Uterus (tissue), 4 donors: Measurements from ENCODE around the gene STEAP2. TPM values are rescaled to one million over a fixed set of nuclear protein-coding genes. Genes with fewer than 3 reads are reported as not detected.

Experiments used
- DNase-seq, 2 donors: peaks; one replicate each; pipeline ENCODE4 v3.0.0-alpha.2; 2019 to 2020
- H3K27ac ChIP-seq, 2 donors: fragments of 200-600 bp; sonication (generic); 1 replicate in 1 of 2; 2 replicates in 1 of 2; pipeline ENCODE4 v1.5.1; 2016 to 2018
- H3K27me3 ChIP-seq, 2 donors: fragments of 200-600 bp; sonication (generic); one replicate each; pipeline ENCODE4 v1.5.1; 2018 to 2019; ENCODE audit warnings: control low read depth in 1 of 2
- H3K36me3 ChIP-seq, 2 donors: fragments of 200-600 bp; sonication (generic); one replicate each; pipeline ENCODE4 v1.5.1; 2019; ENCODE audit warnings: control low read depth in 1 of 2
- H3K4me1 ChIP-seq, 2 donors: fragments of 200-600 bp; sonication (generic); one replicate each; pipeline ENCODE4 v1.5.1; 2018 to 2019; ENCODE audit warnings: control low read depth in 1 of 2
- H3K4me3 ChIP-seq, 2 donors: fragments of 200-600 bp; sonication (generic); 1 replicate in 1 of 2; 2 replicates in 1 of 2; pipeline ENCODE4 v1.5.1; 2018 to 2019; ENCODE audit warnings: mild to moderate bottlenecking in 1 of 2
- H3K9me3 ChIP-seq, 2 donors: fragments of 200-600 bp; sonication (generic); one replicate each; pipeline ENCODE4 v1.5.1; 2019; ENCODE audit warnings: control low read depth in 1 of 2
- CTCF ChIP-seq, 4 experiments: fragments of 200-600 bp in 2 of 4; fragments of 450-650 bp in 2 of 4; sonication (generic) in 2 of 4; IDR thresholded peaks; one replicate each; pipeline ENCODE4 v1.5.1; 2016 to 2019; ENCODE audit warnings: antibody characterized with exemption in 4 of 4, mild to moderate bottlenecking in 2 of 4, moderate library complexity in 1 of 4
- POLR2A ChIP-seq, 2 donors: fragments of 450-650 bp; IDR thresholded peaks; one replicate each; pipeline ENCODE4 v1.6.1; 2016; ENCODE audit warnings: antibody characterized with exemption in 2 of 2, mild to moderate bottlenecking in 1 of 2, moderate library complexity in 1 of 2
- intact Hi-C: fragments of 100-400 bp; cut with DNase I; formaldehyde crosslinking; loops from one replicate; pipeline ENCODE4 v1.15.1; 2023; ENCODE audit warnings: low total_unique reads
- total RNA-seq, 4 donors: library from RNA; depleted of rRNA in 3 of 4; stranded (reverse); fragments of >200 nt in 3 of 4; gene quantifications; one replicate each; pipeline versions ENCODE4 v1.1.0 to v1.2.4, GENCODE V29; 2014 to 2023
- donor health status: DM: yes; HTN: yes; CAD: no.

Gene STEAP2
- total RNA-seq, 4 donors from 2014 or later: 18.0 to 48.2 (median 31.2) TPM

DNA sequence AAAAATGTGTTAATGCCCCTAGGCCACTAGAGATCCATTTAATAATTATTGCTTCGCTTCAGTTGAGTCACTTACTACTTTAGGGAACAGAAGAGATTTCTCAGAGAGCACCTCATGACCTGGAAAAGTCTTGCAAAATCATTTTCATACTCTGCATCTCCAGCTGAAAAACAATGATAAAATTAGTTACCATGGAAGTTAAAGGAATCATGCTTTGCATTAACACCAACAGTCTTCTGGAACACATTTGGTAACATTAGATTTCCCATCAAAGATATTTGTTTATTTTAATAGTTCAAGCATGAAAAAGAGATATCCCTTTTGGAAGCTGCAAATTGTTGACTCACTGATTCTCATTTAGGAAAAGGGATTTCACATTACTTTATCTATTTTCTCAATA lies 1.8 kb upstream of the STEAP2 start:
- Histone ChIP-seq H3K36me3 (no peaks in the 10 kb centered on the region), H3K27me3 (no peaks in the 10 kb centered on the region), H3K27ac (no peak overlapping the region), H3K4me1 (no peaks in the 10 kb centered on the region), H3K9me3 (no peaks in the 10 kb centered on the region), H3K4me3 (no peak overlapping the region)
- DNase-seq: no peak
- TF ChIP-seq POLR2A (IDR thresholded peaks at IDR 0.05): no peak
- TF ChIP-seq CTCF (IDR thresholded peaks at IDR 0.05): no peak
- intact Hi-C loops: no loop called here

- Histone ChIP-seq H3K27ac (peak overlapping the region; percentile 77 to 94), H3K4me3 (peak overlapping the region in 1 of 2 donors; percentile 92), H3K9me3 (no peaks in the 10 kb centered on the region), H3K36me3 (no peaks in the 10 kb centered on the region), H3K4me1 (no peaks in the 10 kb centered on the region), H3K27me3 (no peaks in the 10 kb centered on the region)
- no peak for DNase-seq
- TF ChIP-seq POLR2A (IDR thresholded peaks at IDR 0.05): no peak
- no peak for TF ChIP-seq CTCF (IDR thresholded peaks at IDR 0.05)
- intact Hi-C loops: no loop called here
Observed at GRCh38 chr7:90210475-90210874, 1.1 kb upstream of the STEAP2 start.

- peak; percentile 20 for DNase-seq
- intact Hi-C loops: no loop called here
- H3K27ac ChIP-seq: peak overlapping the region; percentile 77 to 94
- no peaks in the 10 kb centered on the region for H3K4me1 ChIP-seq
- no peaks in the 10 kb centered on the region for H3K9me3 ChIP-seq
- H3K4me3 ChIP-seq: peak overlapping the region; percentile 36 to 92
- no peaks in the 10 kb centered on the region for H3K36me3 ChIP-seq
- TF ChIP-seq CTCF (IDR thresholded peaks at IDR 0.05) (no peak), POLR2A (IDR thresholded peaks at IDR 0.05) (no peak)
- no peaks in the 10 kb centered on the region for H3K27me3 ChIP-seq
Observed at GRCh38 chr7:90210981-90211380, 559 bp upstream of the STEAP2 start.

GRCh38 chr7:90212149-90212495 lies 582 bp downstream of the STEAP2 start:
- Histone ChIP-seq H3K27me3 (no peaks in the 10 kb centered on the region), H3K9me3 (no peaks in the 10 kb centered on the region), H3K36me3 (no peaks in the 10 kb centered on the region), H3K4me1 (no peaks in the 10 kb centered on the region), H3K27ac (peak overlapping the region; percentile 77 to 94), H3K4me3 (peak overlapping the region; percentile 36 to 92)
- no peak for TF ChIP-seq CTCF (IDR thresholded peaks at IDR 0.05)
- no peak for DNase-seq
- intact Hi-C loops: no loop called here

DNA sequence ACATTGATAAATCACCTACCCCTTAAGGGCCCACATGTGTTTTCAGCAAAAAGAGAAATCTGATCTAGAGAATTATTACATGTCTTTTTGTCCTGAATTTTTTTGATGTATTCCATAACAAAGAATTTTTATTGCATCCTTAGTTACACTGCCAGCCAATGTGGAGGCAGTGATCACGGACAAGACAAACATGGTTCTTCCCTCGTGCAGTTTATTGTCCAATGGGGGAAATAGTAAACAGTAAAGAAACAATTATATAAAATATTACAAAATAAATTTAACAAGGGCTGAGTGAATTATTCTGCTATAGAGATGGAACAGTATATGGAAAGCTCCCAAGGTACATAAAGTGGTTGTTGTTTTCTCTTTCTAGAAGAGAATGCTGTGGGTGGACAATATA lies 2.0 kb downstream of the STEAP2 start:
- intact Hi-C loops: no loop called here
- TF ChIP-seq CTCF (IDR thresholded peaks at IDR 0.05) (no peak), POLR2A (IDR thresholded peaks at IDR 0.05) (no peak)
- no peak overlapping the region for H3K4me3 ChIP-seq
- peak overlapping the region in 1 of 2 donors; percentile 94 for H3K27ac ChIP-seq
- DNase-seq: no peak
- H3K36me3 ChIP-seq: no peaks in the 10 kb centered on the region
- no peaks in the 10 kb centered on the region for H3K27me3 ChIP-seq
- H3K9me3 ChIP-seq: no peaks in the 10 kb centered on the region
- no peaks in the 10 kb centered on the region for H3K4me1 ChIP-seq
